HepG2 (cell line): ENCODE results near the gene CREBBP. TPM values are rescaled to one million over a fixed set of nuclear protein-coding genes. Genes with fewer than 3 reads are reported as not detected.

Experiments
- ATAC-seq: fragments of 200-7000 bp; cut with Tn5 transposase; 3 replicates; pipeline ENCODE4 v1.9.1; 2020; ENCODE audit warnings: mild to moderate bottlenecking, moderate library complexity
- BruUV-seq: library from RNA; stranded (reverse); fragments of 400-500 nt; replicated peaks from 2 replicates; lab custom pipeline; 2021; lab: Mats Ljungman, UMichigan
- CTCF ChIA-PET: fragments of 300-600 bp; formaldehyde crosslinking; extraction: SDS; loops from one replicate; lab custom pipeline; 2021; ENCODE audit warnings: low total read pairs, inconsistent platforms, low intra/inter-chr PET ratio; lab: Yijun Ruan, JAX
- POLR2A ChIA-PET: fragments of 350-600 bp; sonication (Branson Sonifier 250); formaldehyde crosslinking; loops from one replicate; lab custom pipeline; 2020; ENCODE audit warnings: antibody characterized with exemption, inconsistent platforms; lab: Yijun Ruan, JAX
- DNase-seq: peaks from one replicate; pipeline ENCODE4 v3.0.0-alpha.2; 2015; ENCODE audit warnings: low spot score
- FAIRE-seq: peaks from 3 replicates; lab custom pipeline; 2011; peaks lifted over from hg19 to GRCh38; lab: Jason Lieb, UNC
- H2AFZ ChIP-seq: one replicate; pipeline ENCODE4 v1.6.1; 2011; ENCODE audit warnings: low read length, inconsistent platforms
- H3K27ac ChIP-seq: fragments of 300-600 bp; 3 replicates; pipeline ENCODE4 v1.8.0; 2011; ENCODE audit warnings: mixed run types, mild to moderate bottlenecking, mixed read lengths, low read length, inconsistent platforms; ENCODE audit not compliant: insufficient read depth; ENCODE audit errors: extremely low read length
- H3K27me3 ChIP-seq, 2 experiments: fragments of 200-600 bp in 1 of 2; 2 replicates in 1 of 2; 3 replicates in 1 of 2; pipeline versions ENCODE4 v1.6.0 to v1.8.0; 2011; ENCODE audit warnings: low read length in 2 of 2, mild to moderate bottlenecking in 2 of 2, moderate library complexity in 2 of 2, inconsistent platforms in 1 of 2; ENCODE audit not compliant: insufficient read depth in 2 of 2, control insufficient read depth in 1 of 2
- H3K36me3 ChIP-seq, 2 experiments: fragments of 200-600 bp in 1 of 2; replicated peaks in 1 of 2; 2 replicates in 1 of 2; 3 replicates in 1 of 2; pipeline versions ENCODE4 v1.5.1 to v1.8.0; 2011; ENCODE audit warnings: low read length in 2 of 2, inconsistent platforms in 1 of 2; ENCODE audit not compliant: insufficient read depth in 2 of 2, control insufficient read depth in 1 of 2
- H3K4me1 ChIP-seq: 2 replicates; pipeline ENCODE4 v1.5.1; 2012; ENCODE audit warnings: low read length, inconsistent platforms; ENCODE audit not compliant: insufficient read depth
- H3K4me2 ChIP-seq: 2 replicates; pipeline ENCODE4 v1.6.0; 2011; ENCODE audit warnings: low read depth, low read length, inconsistent platforms
- H3K4me3 ChIP-seq, 3 experiments: fragments of 200-600 bp in 1 of 3; sonication (generic), shearing (Covaris generic) in 1 of 3; replicated peaks in 1 of 3; 2 replicates each; pipeline ENCODE4 v1.5.1; 2011 to 2016; ENCODE audit warnings: low read length in 3 of 3, inconsistent platforms in 2 of 3, low read depth in 2 of 3, mild to moderate bottlenecking in 2 of 3, control low read depth in 1 of 3, mixed read lengths in 1 of 3; ENCODE audit not compliant: insufficient read depth in 1 of 3
- H3K79me2 ChIP-seq: one replicate; pipeline ENCODE4 v1.6.1; 2011; ENCODE audit warnings: low read length, inconsistent platforms; ENCODE audit not compliant: insufficient read depth
- H3K9ac ChIP-seq: 2 replicates; pipeline ENCODE4 v1.6.0; 2011; ENCODE audit warnings: mild to moderate bottlenecking, low read depth, low read length, inconsistent platforms; ENCODE audit not compliant: insufficient read depth
- H3K9me3 ChIP-seq: 2 replicates; pipeline ENCODE4 v1.5.1; 2012; ENCODE audit warnings: mild to moderate bottlenecking, low read length
- H4K20me1 ChIP-seq: 2 replicates; pipeline ENCODE4 v1.6.0; 2011; ENCODE audit warnings: inconsistent platforms, mild to moderate bottlenecking, low read length, moderate library complexity; ENCODE audit not compliant: insufficient read depth
- ARHGAP35 ChIP-seq: sonication (generic); formaldehyde crosslinking; IDR thresholded peaks from 2 replicates; pipeline ENCODE4 v1.9.0; 2022; ENCODE audit warnings: mild to moderate bottlenecking, inconsistent platforms, moderate library complexity, missing genetic modification reagents, borderline replicate concordance
- CAMTA2 ChIP-seq: sonication (generic); formaldehyde crosslinking; IDR thresholded peaks from 2 replicates; pipeline ENCODE4 v1.4.0; 2020; ENCODE audit warnings: mild to moderate bottlenecking, missing genetic modification reagents, borderline replicate concordance
- GTF3A ChIP-seq: sonication (generic); formaldehyde crosslinking; conservative IDR thresholded peaks from 2 replicates; pipeline ENCODE4 v1.4.0; 2020; ENCODE audit warnings: mild to moderate bottlenecking, missing genetic modification reagents
- MIER2 ChIP-seq: IDR thresholded peaks from 2 replicates; pipeline ENCODE4 v1.6.1; 2016; ENCODE audit warnings: missing biosample characterization, missing genetic modification reagents
- SCMH1 ChIP-seq: sonication (generic); formaldehyde crosslinking; IDR thresholded peaks from 2 replicates; pipeline ENCODE4 v1.9.0; 2021; ENCODE audit warnings: missing genetic modification reagents, mild to moderate bottlenecking, borderline replicate concordance
- TFE3 ChIP-seq: IDR thresholded peaks from 2 replicates; pipeline ENCODE4 v1.6.1; 2016
- THYN1 ChIP-seq: sonication (generic); formaldehyde crosslinking; IDR thresholded peaks from 2 replicates; pipeline ENCODE4 v1.8.1; 2023; ENCODE audit warnings: low read depth, mild to moderate bottlenecking, moderate library complexity, missing genetic modification reagents, borderline replicate concordance
- U2AF1 ChIP-seq: fragments of 200-400 bp; formaldehyde crosslinking; optimal IDR thresholded peaks from 2 replicates; pipeline ENCODE3; 2017; ENCODE audit warnings: mild to moderate bottlenecking, low read depth, low read length
- ZNF232 ChIP-seq: sonication (generic); formaldehyde crosslinking; IDR thresholded peaks from 2 replicates; pipeline ENCODE4 v1.4.0; 2020; ENCODE audit warnings: missing genetic modification reagents, borderline replicate concordance
- ZNF572 ChIP-seq: sonication (generic); formaldehyde crosslinking; IDR thresholded peaks from 2 replicates; pipeline ENCODE4 v1.5.1; 2020; ENCODE audit warnings: mild to moderate bottlenecking, missing genetic modification reagents
- ZNF607 ChIP-seq: sonication (generic); formaldehyde crosslinking; IDR thresholded peaks from 2 replicates; pipeline ENCODE4 v1.5.1; 2020; ENCODE audit warnings: missing genetic modification reagents, mild to moderate bottlenecking, borderline replicate concordance
- WGBS: methylation state at CpG from one replicate; pipeline ENCODE4 v1.1.6; 2017; ENCODE audit warnings: low lambda C conversion rate; 5-methylcytosine and 5-hydroxymethylcytosine counted together
- in situ Hi-C: cut with HindIII; loops from 2 replicates; pipeline ENCODE4 v1.10.0; 2017; ENCODE audit warnings: low pct_unique_long_range_greater_than_20kb; ENCODE audit not compliant: extremely low pct_ligation_motif_present
- intact Hi-C: fragments of 100-400 bp; cut with micrococcal nuclease; formaldehyde crosslinking; loops from one replicate; pipeline ENCODE4 v1.10.0; 2022; ENCODE audit not compliant: unreplicated experiment
- polyA plus RNA-seq, 8 experiments: library from polyadenylated mRNA; depleted of rRNA in 3 of 8; stranded (reverse) in 7 of 8; unstranded in 1 of 8; fragments of >200 nt; fragmentation: Illumina TruSeq in 4 of 8; extraction: Trizol in 4 of 8; gene quantifications; 2 replicates each; pipeline versions ENCODE4 v1.2.1 to v1.2.3, GENCODE V29; 2011 to 2016; ENCODE audit warnings: low read depth in 4 of 8, missing spikeins in 1 of 8, mixed read lengths in 1 of 8; ENCODE audit not compliant: insufficient read depth in 1 of 8
- total RNA-seq, 5 experiments: library from RNA; depleted of rRNA; stranded (reverse); fragments of >200 nt; fragmentation: Illumina TruSeq; extraction: Trizol; gene quantifications; 2 replicates each; pipeline ENCODE4 v1.2.3, GENCODE V29; 2016; ENCODE audit warnings: low read depth in 1 of 5

CREBBP gene
- total and polyA plus RNA-seq, 2 of the 13 experiments (the other 11 are each of a cell fraction or from before 2014, with no cell fraction given), result 5.3 to 10.4 TPM

GRCh38 chr16:3752984-3753383 is 127.5 kb downstream of the CREBBP start:
- Histone ChIP-seq H3K4me2 (no peak overlapping the region), H3K27me3 (no peaks in the 10 kb centered on the region), H3K9ac (no peak overlapping the region), H3K4me3 (no peak overlapping the region), H3K4me1 (no peaks in the 10 kb centered on the region), H3K27ac (no peak overlapping the region), H3K79me2 (no peaks in the 10 kb centered on the region), H4K20me1 (no peaks in the 10 kb centered on the region), H3K9me3 (no peaks in the 10 kb centered on the region), H3K36me3 (peaks cover 31 to 86% of the 10 kb centered on the region in 2 experiments), H2AFZ (no peak overlapping the region)
- FAIRE-seq (no peak), ATAC-seq (no peak), DNase-seq (no peak)
- in situ Hi-C loops, result no loop called here
- no TSS peak for BruUV-seq
- POLR2A ChIA-PET, result no interaction called here
- WGBS, result 99% methylated on average over 12 of the region's 15 CpGs
- TF ChIP-seq CAMTA2 (CRISPR knock-in tag) (no peak), ZNF572 (no peak), U2AF1 (no peak), MIER2 (no peak), TFE3 (no peak), ZNF607 (CRISPR knock-in tag) (no peak), GTF3A (CRISPR knock-in tag) (no peak)
- CTCF ChIA-PET, result no interaction called here
- intact Hi-C loops, result no loop called here

- Histone ChIP-seq H3K79me2 (no peaks in the 10 kb centered on the region), H3K9ac (no peak overlapping the region), H3K36me3 (peaks cover 26 to 82% of the 10 kb centered on the region in 2 experiments; a peak in 4 of 5 replicates), H2AFZ (no peak overlapping the region), H4K20me1 (no peaks in the 10 kb centered on the region), H3K27me3 (no peaks in the 10 kb centered on the region), H3K4me2 (no peak overlapping the region), H3K4me3 (no peak overlapping the region), H3K9me3 (no peaks in the 10 kb centered on the region), H3K4me1 (no peaks in the 10 kb centered on the region), H3K27ac (no peak overlapping the region)
- TF ChIP-seq ARHGAP35 (CRISPR knock-in tag) (no peak), SCMH1 (CRISPR knock-in tag) (no peak), ZNF232 (no peak), THYN1 (no peak)
- WGBS, result 97% methylated on average over 8 of the region's 8 CpGs
- FAIRE-seq (no peak), ATAC-seq (no peak), DNase-seq (no peak)
- CTCF ChIA-PET, result no interaction called here
- in situ Hi-C loops (no loop called here), intact Hi-C loops (no loop called here)
- no TSS peak for BruUV-seq
- POLR2A ChIA-PET, result no interaction called here
These were observed 128.6 kb downstream of the CREBBP start for GRCh38 chr16:3751878-3752277.
